ENCODE data around the gene CTCFL. TPM values are rescaled to one million over a fixed set of nuclear protein-coding genes. Genes with fewer than 3 reads are reported as not detected.
A peak's percentile ranks its signal among the peaks of the same experiment; 100 is the strongest.

The CTCFL gene
- total RNA-seq, 3 donors from 2014 or later (not counting 1 experiment from before 2014, with no cell fraction given): not detected

- Mint-ChIP-seq H3K4me3 (no peak overlapping the region), H3K4me1 (peaks cover 26 to 27% of the 10 kb centered on the region in 2 donors)
Observed at GRCh38 chr20:57455386-57455785, 69.6 kb downstream of the CTCFL start.

GRCh38 chr20:57451795-57452661, 72.9 kb downstream of the CTCFL start:
- intact Hi-C loops (cut with micrococcal nuclease): loop anchor here (2.0 kb wide), 1 partner anchor 17 kb away; no protein-coding TSS in a partner anchor
- Mint-ChIP-seq H3K4me1 (peaks cover 44 to 46% of the 10 kb centered on the region in 2 donors), H3K27me3 (ENCODE audit: low read depth in 2 of 2) (no peaks in the 10 kb centered on the region), H3K4me3 (peak overlapping the region; percentile 73), H3K27ac (peak overlapping the region; percentile 76 to 87), H3K9me3 (no peaks in the 10 kb centered on the region), H3K36me3 (no peaks in the 10 kb centered on the region)
- H3K27ac ChIP-seq (ENCODE audit: low read length): no peak overlapping the region
- ATAC-seq (peak; percentile 58 to 68 (median 66)), DNase-seq (peak in 1 of 2 donors; percentile 54)
- no peak for TF ChIP-seq CTCF (IDR thresholded peaks at IDR 0.05)
- no peak overlapping the region for H3K4me3 ChIP-seq (ENCODE audit: low read length)
- H3K36me3 ChIP-seq (ENCODE audit: control insufficient read depth, insufficient read depth, low read length): no peaks in the 10 kb centered on the region
- H3K9me3 ChIP-seq (ENCODE audit: control insufficient read depth, insufficient read depth, low read length): no peaks in the 10 kb centered on the region
- no peaks in the 10 kb centered on the region for H3K27me3 ChIP-seq (ENCODE audit: control insufficient read depth, insufficient read depth, low read length)
- H3K4me1 ChIP-seq (ENCODE audit: control insufficient read depth, insufficient read depth, low read length): peaks cover 43% of the 10 kb centered on the region
- WGBS (ENCODE audit: insufficient coverage): 52% methylated on average over 21 of the region's 21 CpGs

More at GRCh38 chr20:57455386-57455785, 69.6 kb downstream of the CTCFL start:
- no peaks in the 10 kb centered on the region for H3K27me3 ChIP-seq (ENCODE audit: control insufficient read depth, insufficient read depth, low read length)
- DNase-seq: no peak
- H3K9me3 ChIP-seq (ENCODE audit: control insufficient read depth, insufficient read depth, low read length): peaks cover 3% of the 10 kb centered on the region
- no peak overlapping the region for H3K27ac Mint-ChIP-seq
- no peaks in the 10 kb centered on the region for H3K27me3 Mint-ChIP-seq (ENCODE audit: low read depth in 2 of 2)
- WGBS (ENCODE audit: insufficient coverage): 76% methylated on average over 3 of the region's 3 CpGs
- H3K36me3 Mint-ChIP-seq: no peaks in the 10 kb centered on the region
- H3K36me3 ChIP-seq (ENCODE audit: control insufficient read depth, insufficient read depth, low read length): no peaks in the 10 kb centered on the region
- no peaks in the 10 kb centered on the region for H3K9me3 Mint-ChIP-seq
- TF ChIP-seq CTCF (IDR thresholded peaks at IDR 0.05): no peak
- H3K4me1 ChIP-seq (ENCODE audit: control insufficient read depth, insufficient read depth, low read length): peaks cover 29% of the 10 kb centered on the region
- no peak for ATAC-seq
- no peak overlapping the region for H3K4me3 ChIP-seq (ENCODE audit: low read length)
- intact Hi-C loops (cut with micrococcal nuclease): no loop called here
- H3K27ac ChIP-seq (ENCODE audit: low read length): no peak overlapping the region

DNA sequence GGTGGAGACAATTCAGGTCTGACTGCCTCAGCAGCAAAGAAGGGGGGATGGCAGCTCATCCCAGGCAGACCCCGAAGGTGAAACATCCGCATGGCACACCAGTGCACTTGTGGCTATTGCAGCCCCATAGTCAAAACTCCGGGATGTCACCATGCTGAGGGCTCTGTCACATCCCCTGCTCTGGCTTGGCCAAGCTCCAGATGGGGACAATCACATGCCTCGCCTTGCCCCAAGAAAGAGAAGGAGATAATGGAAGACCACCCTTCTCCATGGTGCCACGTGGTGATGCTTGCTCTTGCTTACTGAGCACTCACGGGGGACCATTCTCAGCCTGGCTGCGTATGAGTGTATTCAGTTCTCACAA, 73.5 kb downstream of the CTCFL start:
- Mint-ChIP-seq H3K27ac (peak overlapping the region; percentile 76 to 87), H3K4me3 (peak overlapping the region; percentile 73), H3K4me1 (peaks cover 46 to 47% of the 10 kb centered on the region in 2 donors), H3K9me3 (no peaks in the 10 kb centered on the region), H3K27me3 (ENCODE audit: low read depth in 2 of 2) (no peaks in the 10 kb centered on the region), H3K36me3 (no peaks in the 10 kb centered on the region)
- no peak for TF ChIP-seq CTCF (IDR thresholded peaks at IDR 0.05)
- Histone ChIP-seq H3K27me3 (ENCODE audit: control insufficient read depth, insufficient read depth, low read length) (no peaks in the 10 kb centered on the region), H3K4me3 (ENCODE audit: low read length) (no peak overlapping the region), H3K9me3 (ENCODE audit: control insufficient read depth, insufficient read depth, low read length) (no peaks in the 10 kb centered on the region), H3K36me3 (ENCODE audit: control insufficient read depth, insufficient read depth, low read length) (no peaks in the 10 kb centered on the region), H3K27ac (ENCODE audit: low read length) (no peak overlapping the region), H3K4me1 (ENCODE audit: control insufficient read depth, insufficient read depth, low read length) (peaks cover 43% of the 10 kb centered on the region)
- ATAC-seq: no peak
- DNase-seq: peak in 1 of 2 donors; percentile 12
- WGBS (ENCODE audit: insufficient coverage): 71% methylated on average over 7 of the region's 7 CpGs
- intact Hi-C loops (cut with micrococcal nuclease): loop anchor here (2.0 kb wide), 1 partner anchor 17 kb away; no protein-coding TSS in a partner anchor

Data from natural killer cell (primary cell).